Ramos (cell line): ENCODE data around the gene N4BP3.
"Not testable (repeated sequence)": the region's sequence is repeated elsewhere in the genome, so short reads cannot be mapped to it uniquely, and the experiment has no call there.

Experiments used
- in situ Hi-C: fragments of 300-500 bp; cut with MboI; formaldehyde crosslinking; loops from one replicate; pipeline ENCODE4 v1.14.3; 2022; ENCODE audit warnings: low sequenced_read_pairs; ENCODE audit not compliant: unreplicated experiment

N4BP3 gene

DNA sequence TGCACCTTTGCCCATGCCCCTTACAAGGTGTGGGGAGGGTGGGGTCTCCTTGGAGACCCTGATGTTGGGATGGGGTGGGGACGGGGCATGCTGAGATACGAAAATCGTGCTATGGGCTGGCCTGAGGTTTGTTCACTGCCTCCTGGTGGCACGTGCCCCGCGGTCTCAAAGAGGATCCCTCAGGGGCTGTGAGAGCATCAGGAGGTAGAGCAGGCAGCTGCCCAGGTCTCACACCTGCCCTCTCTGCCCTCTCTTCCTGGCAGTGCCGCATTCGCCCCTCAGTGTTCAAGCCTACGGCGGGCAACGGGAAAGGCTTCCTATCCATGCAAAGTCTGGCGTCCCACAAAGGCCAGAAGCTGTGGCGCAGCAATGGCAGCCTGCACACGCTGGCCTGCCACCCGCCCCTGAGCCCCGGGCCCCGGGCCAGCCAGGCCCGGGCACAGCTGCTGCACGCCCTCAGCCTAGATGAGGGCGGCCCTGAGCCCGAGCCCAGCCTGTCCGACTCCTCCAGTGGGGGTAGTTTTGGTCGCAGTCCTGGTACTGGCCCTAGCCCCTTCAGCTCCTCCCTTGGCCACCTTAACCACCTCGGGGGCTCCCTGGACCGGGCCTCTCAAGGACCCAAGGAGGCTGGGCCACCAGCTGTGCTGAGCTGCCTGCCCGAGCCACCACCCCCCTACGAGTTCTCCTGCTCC, 6.7 kb downstream of the N4BP3 start:
- in situ Hi-C loops = loop anchor here (10.0 kb wide), 1 partner anchor 615 kb away; the partner anchor contains the start of gene DOK3

DNA sequence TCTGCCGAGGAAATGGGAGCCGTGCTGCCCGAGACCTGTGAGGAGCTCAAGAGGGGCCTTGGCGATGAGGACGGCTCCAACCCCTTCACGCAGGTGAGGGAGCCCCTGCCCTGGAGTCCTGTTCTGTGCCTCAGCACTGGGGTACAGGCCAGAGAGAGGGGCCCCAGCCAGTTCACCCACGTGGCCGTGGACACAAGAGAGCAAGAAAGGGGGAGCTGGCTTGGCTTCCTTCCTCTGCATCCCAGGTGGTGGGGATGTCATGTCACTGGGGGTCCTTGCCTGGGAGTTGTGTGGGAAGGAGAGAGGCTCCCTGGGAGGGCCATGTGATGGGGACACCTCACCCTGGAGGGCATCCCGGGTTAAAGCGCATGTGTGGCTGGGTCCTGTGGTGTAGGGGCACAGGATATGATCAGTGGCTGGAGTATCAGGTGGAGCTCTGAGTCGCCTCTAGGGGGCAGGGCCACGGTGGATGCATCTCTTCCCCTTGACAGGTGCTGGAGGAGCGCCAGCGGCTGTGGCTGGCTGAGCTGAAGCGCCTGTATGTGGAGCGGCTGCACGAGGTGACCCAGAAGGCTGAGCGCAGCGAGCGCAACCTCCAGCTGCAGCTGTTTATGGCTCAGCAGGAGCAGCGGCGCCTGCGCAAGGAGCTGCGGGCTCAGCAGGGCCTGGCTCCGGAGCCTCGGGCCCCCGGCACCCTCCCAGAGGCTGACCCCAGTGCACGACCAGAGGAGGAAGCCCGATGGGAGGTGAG, 7.5 kb downstream of the N4BP3 start:
- in situ Hi-C loops = no loop called here

DNA sequence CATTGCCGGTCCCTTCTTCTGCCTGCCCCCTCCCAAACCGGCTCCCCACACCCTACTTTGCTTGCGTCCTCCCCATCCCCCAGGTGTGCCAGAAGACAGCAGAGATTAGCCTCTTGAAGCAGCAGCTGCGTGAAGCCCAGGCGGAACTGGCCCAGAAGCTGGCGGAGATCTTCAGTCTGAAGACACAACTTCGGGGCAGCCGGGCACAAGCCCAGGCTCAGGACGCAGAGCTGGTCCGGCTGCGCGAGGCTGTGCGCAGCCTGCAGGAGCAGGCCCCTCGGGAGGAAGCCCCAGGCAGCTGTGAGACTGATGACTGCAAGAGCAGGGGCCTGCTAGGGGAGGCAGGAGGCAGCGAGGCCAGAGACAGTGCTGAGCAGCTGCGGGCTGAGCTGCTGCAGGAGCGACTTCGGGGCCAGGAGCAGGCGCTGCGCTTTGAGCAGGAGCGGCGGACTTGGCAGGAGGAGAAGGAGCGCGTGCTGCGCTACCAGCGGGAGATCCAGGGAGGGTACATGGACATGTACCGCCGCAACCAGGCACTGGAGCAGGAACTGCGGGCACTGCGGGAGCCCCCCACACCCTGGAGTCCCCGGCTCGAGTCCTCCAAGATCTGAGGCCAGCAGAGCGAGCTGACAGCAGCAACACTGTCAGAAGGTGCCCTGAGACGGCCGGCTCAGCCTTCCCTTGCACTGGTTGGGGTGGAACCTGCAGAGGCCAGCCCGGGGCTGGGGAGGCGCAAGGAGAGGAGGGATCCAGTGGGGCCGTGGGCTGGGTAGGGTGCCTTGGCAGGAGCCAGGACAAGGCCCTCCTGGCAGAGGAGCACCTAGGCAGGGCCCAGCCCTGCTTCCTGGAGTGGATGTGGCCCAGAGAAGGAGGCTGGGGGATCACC, 8.3 kb downstream of the N4BP3 start:
- in situ Hi-C loops = no loop called here

DNA sequence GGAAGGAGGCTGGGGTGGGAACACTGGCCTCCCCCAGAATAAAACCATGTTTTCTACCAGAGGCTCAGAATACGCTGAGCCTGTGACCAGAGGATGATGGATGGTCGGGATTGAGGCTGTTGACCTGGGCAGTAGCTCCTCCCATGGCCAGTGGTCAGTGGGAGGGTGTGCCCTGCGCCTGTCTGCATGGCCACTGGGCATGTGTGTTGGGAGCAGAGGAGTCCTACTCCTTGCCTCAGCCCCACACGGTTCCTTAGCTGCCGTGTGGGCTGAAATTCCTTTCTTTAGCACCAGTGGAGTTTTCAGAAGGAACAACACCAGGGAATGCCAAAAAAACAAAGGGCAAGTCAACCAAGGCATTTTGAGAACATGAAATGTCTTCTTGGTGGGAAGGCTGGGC, 9.0 kb downstream of the N4BP3 start:
- in situ Hi-C loops = no loop called here

DNA sequence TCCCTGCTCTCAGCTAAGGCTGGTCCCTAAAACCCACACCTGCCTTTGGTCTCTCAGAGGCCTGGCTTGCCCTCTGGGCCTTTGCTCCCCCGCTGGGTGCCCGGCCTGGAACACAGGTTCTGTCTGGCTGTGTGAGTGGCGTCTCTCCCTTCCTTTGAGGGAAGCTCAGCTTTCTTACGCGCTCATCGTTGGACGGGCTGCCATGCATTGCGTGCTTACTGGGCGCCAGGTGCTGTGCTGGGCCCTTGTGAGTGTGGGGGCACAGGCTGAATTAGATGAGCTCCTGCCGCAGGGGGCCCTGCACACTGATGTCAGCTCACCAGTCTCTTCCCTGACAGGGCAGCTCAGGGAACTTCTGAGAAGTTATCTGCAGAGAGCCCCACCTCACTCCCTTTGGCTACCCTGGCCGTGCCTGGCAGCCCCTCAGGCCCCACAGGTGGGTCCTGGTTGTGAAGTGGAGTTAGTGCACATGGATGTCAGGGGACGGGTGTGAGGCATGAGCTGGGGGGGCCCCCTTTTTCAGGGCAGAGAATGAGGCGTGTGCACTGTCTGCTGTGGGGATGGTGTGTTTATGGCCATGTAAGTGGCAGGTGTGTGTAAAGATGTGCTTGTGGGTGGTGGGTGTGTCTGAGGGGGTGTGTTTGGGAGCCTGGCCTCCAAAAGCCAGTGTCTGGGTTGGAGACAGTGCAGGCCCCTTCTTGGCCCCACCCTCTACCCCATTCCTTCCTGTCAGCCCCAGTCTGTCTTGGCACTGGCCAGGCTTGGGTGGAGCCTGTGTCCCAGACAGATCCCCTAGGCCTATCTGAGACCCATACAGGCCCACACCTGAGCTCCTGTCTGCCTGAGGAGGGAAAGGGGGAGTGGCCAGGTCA, 10.0 kb downstream of the N4BP3 start:
- in situ Hi-C loops = no loop called here

DNA sequence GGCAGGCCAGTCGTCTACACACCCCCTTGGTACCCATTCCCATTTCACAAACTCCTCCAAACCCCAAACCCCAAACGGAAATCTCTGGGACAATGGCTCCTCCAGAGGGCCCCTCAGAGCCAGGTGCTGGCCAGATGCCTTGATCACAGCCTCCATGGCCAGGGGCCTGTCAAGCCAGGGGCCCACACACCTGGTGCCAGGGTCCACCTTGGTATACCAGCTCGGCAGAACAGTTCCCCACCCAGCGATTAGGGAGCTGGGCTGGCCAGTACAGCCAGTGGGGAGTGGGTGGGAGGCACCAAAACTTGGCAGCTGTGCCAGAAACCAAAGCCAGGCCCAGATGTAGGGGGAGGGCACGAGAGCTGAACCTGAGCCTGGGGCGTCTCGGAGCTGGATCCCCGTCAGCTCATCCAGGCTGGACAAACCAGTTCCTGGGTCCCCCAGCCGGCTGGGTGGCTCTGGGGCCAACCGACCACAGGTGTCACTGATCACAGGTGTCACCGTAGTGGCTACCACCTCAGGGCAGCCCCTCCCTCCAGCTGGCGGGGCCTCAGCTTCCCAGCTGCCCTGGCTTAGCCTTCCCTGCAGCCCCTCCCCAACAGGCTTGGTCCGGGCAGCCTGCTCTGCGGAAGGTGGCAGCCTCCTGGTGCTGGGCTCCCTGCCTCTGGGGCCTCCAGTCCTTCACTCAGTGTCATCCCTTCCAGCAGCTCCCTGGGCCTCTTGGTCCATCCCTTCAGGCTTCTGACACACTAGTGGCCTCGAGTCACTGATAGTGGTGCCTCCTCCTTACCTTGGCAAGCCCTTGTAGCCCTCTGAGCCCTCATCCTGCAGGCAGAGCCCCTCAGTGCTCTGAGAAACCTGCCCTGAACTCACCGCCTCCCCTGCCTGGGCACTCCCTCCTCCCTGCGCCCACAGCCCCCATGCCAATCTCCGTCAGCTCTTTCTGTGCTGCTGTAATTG, 10.9 kb downstream of the N4BP3 start:
- in situ Hi-C loops = no loop called here

DNA sequence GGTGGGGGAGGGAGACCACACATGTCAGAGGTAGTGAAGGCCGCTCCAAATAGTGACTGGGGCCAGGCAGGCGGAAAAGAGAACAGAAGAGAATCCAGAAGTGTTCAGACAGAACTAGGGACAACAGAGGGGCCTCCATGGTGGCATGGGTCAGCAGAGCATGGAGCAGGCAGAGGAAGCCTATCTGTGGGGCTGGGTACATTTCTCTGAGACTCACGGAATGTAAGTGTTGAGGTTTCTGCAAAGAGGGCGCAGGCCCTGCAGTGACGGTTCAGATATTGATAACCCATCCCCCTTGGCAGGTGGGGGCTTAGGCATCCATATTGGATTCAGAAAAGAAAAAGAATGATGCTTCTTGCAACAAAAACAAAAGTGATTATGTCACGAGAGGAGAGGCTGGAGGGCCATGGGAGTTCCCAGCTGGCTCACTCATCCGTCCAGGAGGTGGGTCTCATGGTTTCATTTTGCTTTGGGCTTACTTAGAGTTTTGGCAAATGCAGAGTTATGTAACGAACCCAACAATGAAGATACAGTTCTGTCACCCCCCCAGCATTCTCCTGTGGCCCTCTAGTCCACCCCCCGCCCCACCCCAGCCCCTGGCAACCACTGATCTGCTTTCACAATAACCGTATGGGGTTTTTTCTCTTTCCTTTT, 12.0 kb downstream of the N4BP3 start:
- in situ Hi-C loops = no loop called here

DNA sequence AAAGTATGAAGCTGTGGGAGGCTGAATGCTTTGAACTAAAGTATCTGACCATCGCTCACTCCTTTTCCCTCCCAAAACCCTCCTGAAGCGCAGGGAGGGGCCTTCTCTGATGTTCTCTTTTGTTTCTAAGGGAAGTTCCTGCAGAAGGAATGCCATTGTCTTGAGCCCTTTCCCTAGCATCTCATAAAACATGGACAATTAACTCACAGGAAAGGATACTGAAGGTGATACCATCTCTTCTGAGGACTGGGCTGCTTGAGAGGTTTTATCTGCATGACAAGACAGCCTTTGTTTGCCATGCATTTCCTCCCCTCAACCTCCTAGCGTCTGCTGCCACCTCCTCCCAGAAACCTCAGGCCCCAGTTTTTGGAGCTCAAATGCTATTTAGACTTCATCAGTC, 13.2 kb downstream of the N4BP3 start:
- in situ Hi-C loops = no loop called here

DNA sequence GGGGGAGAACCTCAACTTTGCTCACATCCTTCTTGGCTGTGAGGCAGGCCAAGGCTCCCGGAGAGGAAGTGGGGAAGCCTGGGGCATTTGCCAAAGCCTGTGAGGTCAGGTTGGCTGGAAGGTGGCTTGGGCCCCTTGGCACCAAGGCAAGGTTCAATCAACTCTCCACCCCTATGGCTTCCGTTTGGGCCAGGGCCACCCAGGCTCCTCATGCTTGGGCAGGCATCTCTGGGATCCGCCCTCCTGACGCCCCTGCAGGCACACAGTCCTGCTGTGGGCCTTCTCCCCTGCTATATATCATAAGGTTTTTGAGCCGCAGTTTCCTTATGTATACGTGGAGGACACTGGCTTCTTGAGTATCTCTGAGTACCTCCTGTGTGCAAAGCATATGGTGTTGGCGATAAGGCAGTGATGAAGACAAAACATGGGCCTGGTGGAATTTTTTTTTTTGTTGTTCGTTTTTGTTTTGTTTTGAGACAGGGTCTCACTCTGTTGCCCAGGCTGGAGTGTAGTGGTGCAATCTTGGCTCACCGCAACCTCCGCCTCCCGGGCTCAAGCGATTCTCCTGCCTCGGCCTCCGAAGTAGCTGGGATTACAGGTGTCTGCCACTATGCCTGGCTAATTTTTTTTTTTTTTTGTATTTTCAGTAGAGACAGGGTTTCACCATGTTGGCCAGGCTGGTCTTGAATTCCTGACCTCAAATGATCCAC, 14.1 kb downstream of the N4BP3 start:
- in situ Hi-C loops = not testable (repeated sequence)

DNA sequence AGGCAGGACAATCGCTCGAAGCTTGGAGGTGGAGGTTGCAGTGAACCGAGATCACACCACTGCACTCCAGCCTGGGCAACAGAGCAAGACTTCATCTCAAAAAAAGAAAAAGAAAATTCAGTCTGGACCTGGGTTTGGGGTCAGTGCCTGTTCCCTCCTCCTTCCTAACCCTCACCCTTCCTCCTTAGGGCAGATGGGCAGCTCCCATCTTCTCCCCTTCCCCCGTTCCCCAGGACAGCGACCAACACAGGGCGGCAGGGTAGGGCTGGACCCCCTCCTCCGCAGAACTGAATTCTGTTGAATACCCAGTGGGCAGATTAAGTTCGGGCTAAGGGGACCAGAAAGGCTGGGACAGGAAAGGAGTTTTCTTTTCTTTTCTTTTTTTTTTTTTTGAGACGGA, 16.0 kb downstream of the N4BP3 start:
- in situ Hi-C loops = no loop called here

DNA sequence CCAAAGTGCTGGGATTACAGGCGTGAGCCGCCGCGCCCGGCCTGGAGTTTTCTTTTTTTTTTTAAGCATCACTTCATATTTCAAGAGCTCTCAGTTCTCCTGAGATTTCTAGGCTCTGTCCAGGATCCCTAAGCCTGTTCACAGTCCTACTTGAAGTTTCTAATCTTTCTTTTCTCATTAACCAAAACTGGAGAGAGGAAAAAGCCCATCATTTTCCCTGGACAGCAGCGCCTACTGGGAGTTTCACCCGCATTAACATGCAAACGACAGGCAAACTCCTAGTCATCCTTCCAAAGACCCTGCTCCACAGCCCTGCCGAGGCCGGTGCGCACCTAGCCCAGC, 16.9 kb downstream of the N4BP3 start:
- in situ Hi-C loops = not testable (repeated sequence)

DNA sequence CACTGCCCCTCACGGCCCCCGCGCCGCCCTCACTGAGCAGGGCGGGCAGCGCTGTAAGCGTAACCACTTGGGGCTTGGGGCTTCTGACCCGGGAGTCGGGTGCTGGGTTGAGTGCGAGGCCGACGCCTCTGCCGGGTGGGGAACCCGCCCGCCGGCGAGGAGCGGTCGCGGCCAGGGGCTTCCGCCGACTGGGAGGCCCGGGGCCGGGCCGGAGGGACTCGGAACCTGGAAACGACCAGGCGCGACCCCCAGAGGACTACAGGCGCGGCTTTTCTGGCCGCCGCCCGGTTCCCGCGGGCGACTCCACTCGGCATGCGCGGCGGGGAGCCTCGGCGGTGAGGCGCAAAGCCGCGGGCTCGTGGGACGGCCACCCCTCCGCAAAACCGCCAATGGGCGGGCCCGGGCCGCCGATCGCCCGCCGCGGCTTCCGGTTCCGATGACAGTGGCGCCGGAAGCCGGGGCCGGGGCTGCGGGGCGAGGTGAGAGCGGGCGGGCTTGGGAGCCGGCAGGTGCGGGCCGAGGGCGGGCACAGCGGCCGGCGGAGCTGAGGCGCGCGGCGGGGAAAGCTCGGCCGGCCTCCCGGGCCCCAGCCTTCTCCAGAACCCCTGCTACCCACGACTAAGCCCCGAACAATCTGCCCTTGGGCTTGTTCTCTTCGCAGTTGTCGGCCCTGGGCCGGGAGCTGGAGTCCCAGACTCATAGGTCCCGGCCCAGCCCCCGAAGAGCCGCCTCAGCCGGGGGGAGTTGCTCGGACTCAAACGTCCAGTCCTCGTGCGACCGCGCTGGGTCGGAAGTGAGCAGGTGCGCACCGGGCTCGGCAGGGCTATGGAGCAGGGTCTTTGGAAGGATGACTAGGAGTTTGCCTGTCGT, 17.5 kb downstream of the N4BP3 start, which contains the start of gene RMND5B:
TSS of gene RMND5B (plus strand) at position 439 of the 870 bp plus-strand sequence. CDS start 7,106 bp downstream, outside the sequence.
- in situ Hi-C loops = no loop called here

DNA sequence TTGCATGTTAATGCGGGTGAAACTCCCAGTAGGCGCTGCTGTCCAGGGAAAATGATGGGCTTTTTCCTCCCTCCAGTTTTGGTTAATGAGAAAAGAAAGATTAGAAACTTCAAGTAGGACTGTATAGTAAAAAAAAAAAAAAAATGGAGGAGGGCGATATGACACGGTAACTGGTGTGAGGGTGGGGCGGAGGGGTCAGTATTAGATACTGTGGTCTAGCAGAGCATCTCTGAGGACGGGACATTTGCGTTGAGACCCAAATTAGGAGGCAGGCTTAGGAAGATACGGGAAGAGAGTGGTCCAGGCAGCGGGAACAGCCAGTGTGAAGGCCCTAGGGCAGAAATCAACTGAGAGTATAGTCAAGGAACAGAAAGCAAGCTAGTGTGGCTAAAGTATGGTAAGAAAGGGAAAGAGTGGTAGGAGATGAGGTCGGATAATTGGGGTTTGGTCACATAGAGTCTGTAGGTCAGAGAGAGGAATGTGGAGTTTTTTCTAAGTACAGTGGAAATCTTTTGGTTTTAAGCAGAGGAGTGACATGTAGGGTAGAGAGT, 18.2 kb downstream of the N4BP3 start:
- in situ Hi-C loops = no loop called here

DNA sequence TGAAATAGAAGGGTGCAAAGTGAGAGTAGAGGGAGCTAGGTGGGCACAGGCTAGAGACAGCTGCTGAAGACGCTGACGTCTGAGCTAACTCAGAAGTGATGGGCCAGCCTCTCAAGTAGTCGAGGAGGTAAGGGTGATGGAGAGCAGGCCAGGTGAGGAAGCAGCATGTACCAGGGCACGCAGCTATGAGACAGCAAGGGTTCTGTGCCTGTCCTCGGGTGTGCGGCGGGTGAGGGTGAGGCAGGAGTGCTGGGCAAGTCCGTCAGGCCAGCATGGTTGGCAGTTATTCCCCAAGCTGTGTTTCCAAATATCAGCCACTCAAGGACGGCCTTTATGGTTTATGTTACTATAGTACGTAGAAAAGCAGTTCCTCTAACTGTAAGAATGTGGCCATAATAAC, 23.7 kb downstream of the N4BP3 start:
- in situ Hi-C loops = no loop called here

DNA sequence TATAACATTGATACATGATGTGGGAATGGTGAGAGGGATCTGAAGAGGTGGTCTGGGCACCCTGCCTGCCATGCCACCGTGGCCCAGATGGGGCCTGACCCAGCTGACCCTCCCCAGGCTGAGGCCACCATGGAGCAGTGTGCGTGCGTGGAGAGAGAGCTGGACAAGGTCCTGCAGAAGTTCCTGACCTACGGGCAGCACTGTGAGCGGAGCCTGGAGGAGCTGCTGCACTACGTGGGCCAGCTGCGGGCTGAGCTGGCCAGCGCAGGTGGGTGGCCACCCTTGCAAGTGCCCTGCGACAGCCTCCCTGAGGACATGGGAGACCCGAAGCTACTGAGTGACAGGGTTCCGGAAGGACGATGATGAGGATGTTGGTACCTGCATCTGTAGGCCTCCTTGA, 24.7 kb downstream of the N4BP3 start:
- in situ Hi-C loops = no loop called here

DNA sequence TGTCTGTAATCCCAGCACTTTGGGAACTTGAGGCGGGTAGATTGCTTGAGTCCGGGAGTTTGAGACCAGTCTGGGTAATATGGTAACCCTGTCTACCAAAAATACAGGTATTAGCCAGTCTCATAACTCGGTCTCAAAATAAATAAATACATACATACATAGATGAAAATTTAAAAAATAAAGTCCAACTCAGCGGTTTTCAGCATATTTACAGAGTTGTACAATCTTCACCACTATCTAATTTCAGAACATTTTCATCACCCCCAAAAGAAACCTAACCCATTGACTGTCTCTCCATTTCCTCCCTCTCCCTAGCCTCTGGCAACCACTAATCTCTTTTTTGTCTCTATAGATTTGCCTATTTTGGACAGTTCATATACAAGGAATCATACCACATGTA, 28.2 kb downstream of the N4BP3 start:
- in situ Hi-C loops = no loop called here

DNA sequence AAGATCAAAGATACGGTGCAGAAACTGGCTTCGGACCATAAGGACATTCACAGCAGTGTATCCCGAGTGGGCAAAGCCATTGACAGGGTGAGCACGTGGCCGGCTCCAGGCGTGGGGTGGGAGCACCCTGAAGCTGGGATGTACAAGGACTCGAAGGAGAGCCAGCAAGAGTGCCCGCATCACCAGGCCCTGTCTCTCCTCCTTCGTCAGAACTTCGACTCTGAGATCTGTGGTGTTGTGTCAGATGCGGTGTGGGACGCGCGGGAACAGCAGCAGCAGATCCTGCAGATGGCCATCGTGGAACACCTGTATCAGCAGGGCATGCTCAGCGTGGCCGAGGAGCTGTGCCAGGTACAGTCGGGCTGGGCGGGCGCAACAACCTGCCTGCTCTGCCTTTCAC, 29.3 kb downstream of the N4BP3 start:
- in situ Hi-C loops = no loop called here
